MM.1S (cell line): ENCODE data around the gene MCF2L2.

Experiments used
- CTCF ChIP-seq: fragments of 300-600 bp; sonication (generic); IDR thresholded peaks from 2 replicates; pipeline ENCODE4 v1.5.1; 2016; ENCODE audit warnings: antibody characterized with exemption, low read length, mixed read lengths
- EZH2 ChIP-seq: fragments of 300-600 bp; sonication (generic); optimal IDR thresholded peaks from 2 replicates; pipeline ENCODE3; 2017; ENCODE audit warnings: low read depth, mild to moderate bottlenecking, antibody characterized with exemption, low read length, mixed read lengths
- EZH2phosphoT487 ChIP-seq: fragments of 300-600 bp; sonication (generic); IDR thresholded peaks from 2 replicates; pipeline ENCODE4 v1.6.1; 2018; ENCODE audit warnings: antibody characterized with exemption, low read length

- TF ChIP-seq CTCF, result no peak
- TF ChIP-seq EZH2, result no peak
- TF ChIP-seq EZH2phosphoT487, result no peak
These were observed 11.1 kb upstream of the MCF2L2 start for GRCh38 chr3:183439515-183439914.
